Measurements from ENCODE around the gene GCK.

- TF ChIP-seq, protein P1, sequence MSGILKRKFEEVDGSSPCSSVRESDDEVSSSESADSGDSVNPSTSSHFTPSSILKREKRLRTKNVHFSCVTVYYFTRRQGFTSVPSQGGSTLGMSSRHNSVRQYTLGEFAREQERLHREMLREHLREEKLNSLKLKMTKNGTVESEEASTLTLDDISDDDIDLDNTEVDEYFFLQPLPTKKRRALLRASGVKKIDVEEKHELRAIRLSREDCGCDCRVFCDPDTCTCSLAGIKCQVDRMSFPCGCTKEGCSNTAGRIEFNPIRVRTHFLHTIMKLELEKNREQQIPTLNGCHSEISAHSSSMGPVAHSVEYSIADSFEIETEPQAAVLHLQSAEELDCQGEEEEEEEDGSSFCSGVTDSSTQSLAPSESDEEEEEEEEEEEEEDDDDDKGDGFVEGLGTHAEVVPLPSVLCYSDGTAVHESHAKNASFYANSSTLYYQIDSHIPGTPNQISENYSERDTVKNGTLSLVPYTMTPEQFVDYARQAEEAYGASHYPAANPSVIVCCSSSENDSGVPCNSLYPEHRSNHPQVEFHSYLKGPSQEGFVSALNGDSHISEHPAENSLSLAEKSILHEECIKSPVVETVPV (CRISPR knock-in tag; IDR thresholded peaks at IDR 0.05), result no peak
- TF ChIP-seq SNAI2 (CRISPR knock-in tag; IDR thresholded peaks at IDR 0.05) (no peak), ARNTL (CRISPR knock-in tag; IDR thresholded peaks at IDR 0.05; ENCODE audit: borderline replicate concordance, low read depth) (no peak), ISL1 (CRISPR knock-in tag; IDR thresholded peaks at IDR 0.05) (no peak), TOX (CRISPR knock-in tag; IDR thresholded peaks at IDR 0.05; ENCODE audit: borderline replicate concordance) (no peak), BACH2 (CRISPR knock-in tag; IDR thresholded peaks at IDR 0.05; ENCODE audit: borderline replicate concordance) (no peak), ZFP3 (CRISPR knock-in tag; IDR thresholded peaks at IDR 0.05) (no peak), ZC3H10 (CRISPR knock-in tag; IDR thresholded peaks at IDR 0.05) (no peak)
- TF ChIP-seq, protein P2, sequence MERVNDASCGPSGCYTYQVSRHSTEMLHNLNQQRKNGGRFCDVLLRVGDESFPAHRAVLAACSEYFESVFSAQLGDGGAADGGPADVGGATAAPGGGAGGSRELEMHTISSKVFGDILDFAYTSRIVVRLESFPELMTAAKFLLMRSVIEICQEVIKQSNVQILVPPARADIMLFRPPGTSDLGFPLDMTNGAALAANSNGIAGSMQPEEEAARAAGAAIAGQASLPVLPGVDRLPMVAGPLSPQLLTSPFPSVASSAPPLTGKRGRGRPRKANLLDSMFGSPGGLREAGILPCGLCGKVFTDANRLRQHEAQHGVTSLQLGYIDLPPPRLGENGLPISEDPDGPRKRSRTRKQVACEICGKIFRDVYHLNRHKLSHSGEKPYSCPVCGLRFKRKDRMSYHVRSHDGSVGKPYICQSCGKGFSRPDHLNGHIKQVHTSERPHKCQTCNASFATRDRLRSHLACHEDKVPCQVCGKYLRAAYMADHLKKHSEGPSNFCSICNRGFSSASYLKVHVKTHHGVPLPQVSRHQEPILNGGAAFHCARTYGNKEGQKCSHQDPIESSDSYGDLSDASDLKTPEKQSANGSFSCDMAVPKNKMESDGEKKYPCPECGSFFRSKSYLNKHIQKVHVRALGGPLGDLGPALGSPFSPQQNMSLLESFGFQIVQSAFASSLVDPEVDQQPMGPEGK (CRISPR knock-in tag; IDR thresholded peaks at IDR 0.05; ENCODE audit: borderline replicate concordance), result no peak
Observed at GRCh38 chr7:44232396-44232795, 43.2 kb upstream of the GCK start.
